ENCODE measurements around the gene ACSF2.

The ACSF2 gene

DNA sequence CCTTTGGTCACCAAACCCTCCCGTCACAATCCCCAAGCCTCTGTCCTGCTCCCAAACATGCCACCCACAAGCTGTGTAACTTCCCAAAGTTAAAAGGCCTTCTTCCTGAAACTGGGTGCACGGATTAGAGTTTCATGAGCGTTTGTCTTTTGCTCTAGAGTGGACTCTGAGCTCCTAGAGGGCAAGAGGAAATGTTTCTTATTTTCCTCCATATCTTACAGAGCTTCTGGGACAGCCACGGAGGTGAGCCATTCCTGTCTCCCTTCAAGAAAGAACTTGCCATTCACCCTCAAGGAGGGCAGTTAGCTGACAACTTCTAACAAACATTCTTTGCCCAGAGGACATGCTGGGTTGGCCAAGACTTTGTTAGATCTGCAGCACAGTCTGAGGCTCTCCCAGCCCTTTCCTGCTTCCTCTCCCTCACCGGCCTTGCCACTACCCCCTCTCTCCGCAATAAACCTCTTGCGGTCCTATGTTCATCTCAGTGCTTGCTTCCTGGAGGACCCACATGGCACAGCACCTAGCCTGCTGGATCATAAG, 79.6 kb downstream of the ACSF2 start:
- DNase-seq: no peak

- DNase-seq: no peak
These were observed 80.3 kb downstream of the ACSF2 start for GRCh38 chr17:50506298-50506697.

GRCh38 chr17:50507871-50508572, 82.0 kb downstream of the ACSF2 start, which contains the start of gene MYCBPAP:
MYCBPAP (plus strand) TSS chr17:50508439; CDS start chr17:50508675, 236 bp downstream.
- peak; percentile 84 for DNase-seq

GRCh38 chr17:50508573-50509460, 82.8 kb downstream of the ACSF2 start:
- DNase-seq: no peak

DNA sequence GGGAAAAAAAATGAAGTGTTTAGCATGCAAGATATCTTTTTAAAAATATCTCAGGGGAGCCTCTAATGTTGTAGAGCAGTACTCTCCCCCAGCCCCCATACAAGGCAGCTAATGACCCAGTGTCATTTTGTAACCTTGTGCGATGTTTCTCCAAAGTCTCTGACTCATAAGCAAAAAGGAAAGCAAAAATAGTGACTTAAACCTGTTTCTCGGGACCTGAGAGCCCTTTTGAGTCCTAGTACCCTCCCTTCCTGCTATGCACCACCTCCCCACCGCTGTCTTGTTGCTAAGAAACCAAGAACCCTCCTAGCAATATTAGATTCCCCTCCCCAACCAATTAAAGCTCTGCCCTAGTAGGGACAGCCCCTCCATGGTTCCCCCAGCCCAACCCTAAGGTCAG, 85.0 kb downstream of the ACSF2 start:
- DNase-seq: peak; percentile 49

GRCh38 chr17:50513495-50513894, 87.5 kb downstream of the ACSF2 start:
- no peak for DNase-seq

DNA sequence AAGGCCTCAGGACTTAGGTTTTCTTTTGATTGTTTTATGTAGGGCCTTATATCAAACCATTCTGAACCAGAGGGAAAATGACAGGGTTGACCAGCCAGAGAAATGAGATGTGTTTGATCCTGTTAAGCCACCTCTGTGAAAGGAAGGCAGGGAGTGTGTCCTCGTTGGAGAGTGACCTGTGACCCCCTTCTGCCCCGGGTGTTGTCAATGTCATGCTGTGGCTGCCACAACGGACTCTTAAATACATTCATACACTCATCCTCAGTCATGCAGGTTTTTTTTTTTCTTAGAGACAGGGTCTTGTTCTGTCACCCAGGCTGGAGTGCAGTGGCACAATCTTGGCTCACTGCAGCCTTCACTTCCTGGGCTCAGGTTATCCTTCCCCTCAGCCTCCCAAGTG, 88.4 kb downstream of the ACSF2 start:
- DNase-seq: no peak

- DNase-seq: no peak
These were observed 89.1 kb downstream of the ACSF2 start for GRCh38 chr17:50514936-50515702.

DNA sequence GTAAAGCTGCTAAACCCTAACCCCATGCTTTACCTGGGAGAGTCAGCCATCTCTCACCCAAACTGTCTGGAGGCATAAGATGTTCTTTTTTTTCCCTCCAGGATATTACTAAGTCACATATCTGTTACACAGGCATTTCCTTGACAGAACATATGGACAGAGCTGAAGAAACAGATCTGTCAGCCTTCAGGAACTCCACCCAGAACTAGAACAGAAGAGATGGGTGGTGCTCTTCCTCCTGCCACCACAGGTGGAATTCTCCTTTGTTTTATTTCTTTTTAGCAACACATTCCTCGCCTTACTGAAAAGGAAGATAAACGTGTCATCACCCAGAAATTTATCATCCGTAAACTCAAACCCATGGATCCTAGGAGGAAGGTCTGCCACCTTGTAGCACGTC, 91.0 kb downstream of the ACSF2 start:
- DNase-seq: no peak

DNA sequence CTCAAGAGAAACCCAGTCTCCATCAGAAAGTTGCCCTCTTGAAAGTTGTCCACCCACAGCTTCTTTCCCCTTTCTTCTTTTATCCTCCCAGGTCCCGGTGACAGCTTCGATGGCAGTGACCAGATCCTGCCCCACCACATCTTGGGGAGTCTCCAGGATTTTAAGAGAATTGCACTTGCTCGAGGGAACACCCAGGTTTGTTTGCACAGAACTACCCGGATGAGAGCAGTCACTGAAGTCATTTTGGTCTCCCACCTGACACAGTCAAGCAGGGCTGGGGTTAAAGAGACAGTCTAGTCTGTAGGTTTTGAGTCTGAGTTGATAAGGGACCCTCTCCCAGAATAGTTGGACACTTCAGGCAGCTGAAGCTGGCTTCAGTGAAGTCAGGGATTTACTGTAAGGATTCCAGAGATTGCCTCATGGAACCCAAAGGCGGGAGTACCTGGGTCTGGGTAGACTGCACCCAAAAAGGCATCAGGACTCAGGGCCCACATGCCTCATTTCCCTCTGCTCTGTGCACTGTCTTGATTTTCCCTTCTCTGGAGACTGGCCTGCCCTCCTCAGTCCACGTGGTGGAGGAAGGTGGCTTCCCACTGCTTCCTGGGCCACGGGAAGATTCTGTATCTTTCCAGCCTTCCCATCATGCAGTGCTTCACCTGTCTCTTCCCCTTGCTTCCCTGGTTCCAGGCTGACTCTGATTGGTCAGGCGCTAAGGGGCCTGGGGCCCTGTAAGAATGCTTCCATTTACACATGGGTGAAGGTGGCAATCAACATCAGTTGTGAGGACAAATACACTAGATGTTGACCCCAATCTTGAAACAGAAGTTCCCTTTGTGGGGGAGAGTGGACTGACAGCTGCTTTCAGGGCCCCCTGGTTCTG, 91.7 kb downstream of the ACSF2 start:
- no peak for DNase-seq

DNA sequence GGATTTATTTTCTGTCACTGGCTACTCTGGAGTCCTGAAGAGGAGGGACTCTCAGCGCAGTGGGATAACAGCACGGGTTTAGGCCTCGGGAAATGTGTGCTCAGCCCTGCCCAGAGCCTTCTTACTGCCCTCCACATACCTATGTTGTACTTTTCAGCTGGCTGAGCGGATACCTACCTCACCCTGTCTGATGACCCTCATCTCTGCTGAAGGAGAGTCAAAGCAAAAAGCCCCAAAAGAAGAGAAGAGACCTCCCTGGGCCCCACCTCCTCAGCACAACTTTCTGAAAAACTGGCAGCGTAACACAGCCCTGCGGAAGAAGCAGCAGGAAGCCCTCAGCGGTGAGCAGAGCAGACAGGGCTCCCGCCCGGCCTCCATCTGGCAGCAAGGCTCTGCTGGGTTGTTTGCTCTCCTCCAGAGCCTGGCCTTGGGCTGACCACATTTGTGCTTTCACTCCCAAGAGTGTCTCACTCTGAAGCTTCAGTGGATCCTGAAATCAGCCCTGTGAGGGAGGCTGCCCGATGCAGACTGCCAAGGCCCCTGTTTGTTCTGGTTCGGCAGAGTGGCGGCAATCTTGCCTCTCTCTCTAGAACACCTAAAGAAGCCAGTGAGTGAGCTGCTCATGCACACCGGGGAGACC, 92.5 kb downstream of the ACSF2 start:
- no peak for DNase-seq

DNA sequence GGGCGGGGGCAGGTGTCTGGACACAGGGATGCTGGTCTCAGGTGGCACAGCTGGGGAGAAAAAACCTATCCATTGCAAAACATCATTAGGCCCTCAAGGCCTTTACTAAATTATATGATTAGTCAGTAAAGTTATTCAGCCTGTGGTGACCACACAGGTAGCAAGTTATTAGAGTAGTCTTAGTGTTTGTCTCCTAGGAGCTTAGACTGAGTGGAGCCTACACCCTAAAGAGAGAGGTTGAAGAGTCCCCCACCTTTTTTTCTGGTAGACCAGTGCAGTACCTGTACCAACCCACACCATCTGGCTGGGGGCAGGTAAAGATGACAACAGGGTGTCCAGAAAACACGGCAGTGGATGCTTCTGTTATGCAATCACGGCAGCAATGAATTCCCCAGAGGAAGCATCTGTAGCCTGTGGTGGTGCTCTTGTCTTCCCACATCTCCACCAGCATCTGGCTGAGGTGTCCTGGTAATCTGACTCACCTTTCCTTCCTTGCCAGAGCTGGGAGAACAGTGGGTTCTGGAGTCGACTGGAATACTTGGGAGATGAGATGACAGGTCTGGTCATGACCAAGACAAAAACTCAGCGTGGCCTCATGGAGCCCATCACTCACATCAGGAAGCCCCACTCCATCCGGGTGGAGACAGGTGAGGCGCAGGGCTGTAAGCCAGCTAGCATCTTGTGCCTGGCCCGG, 93.3 kb downstream of the ACSF2 start:
- no peak for DNase-seq

DNA sequence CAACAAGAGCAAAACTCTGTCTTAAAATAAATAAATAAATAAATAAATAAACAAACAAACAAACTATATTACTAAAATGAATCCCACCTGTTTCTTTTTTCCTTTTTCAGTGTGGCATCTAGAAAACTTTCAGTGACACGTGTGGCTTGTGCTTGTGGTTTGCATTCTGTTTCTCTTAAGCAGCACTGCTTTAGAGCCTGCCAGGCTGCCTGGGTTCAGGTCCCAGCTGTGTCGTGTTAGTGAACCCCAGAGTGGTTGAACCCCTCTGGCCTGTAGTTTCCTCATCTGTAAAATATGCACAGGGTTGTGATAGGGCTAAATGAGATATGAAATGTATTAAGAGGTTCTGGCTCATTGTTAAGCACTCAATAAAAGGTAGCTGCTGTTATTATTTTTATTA, 94.5 kb downstream of the ACSF2 start:
- DNase-seq: no peak

DNA sequence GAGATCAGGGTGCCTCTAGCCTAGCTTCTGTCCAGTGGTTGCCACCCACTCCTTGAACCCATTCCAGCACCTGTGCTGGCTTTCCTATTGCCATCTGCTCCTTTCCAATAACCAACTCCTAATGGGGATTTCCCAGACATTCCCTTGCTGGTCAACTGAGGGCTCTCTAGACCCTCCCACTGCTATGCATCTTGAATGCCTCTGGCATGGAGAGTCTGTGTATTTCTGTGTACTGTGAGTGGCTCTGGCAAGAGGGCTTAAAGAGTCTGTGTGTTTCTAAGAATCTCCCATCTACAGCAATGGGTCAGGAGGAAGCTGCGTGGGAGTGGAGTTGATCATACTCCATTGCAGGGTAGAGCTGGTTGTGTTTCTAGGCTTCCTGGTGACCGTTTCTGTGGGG, 95.5 kb downstream of the ACSF2 start:
- no peak for DNase-seq

- no peak for DNase-seq
These were observed 96.7 kb downstream of the ACSF2 start for GRCh38 chr17:50522766-50523165.

- no peak for DNase-seq
These were observed 97.2 kb downstream of the ACSF2 start for GRCh38 chr17:50523208-50523607.
